ENCODE data around the gene TET3. TPM values are rescaled to one million over a fixed set of nuclear protein-coding genes. Genes with fewer than 3 reads are reported as not detected.
"Not testable (repeated sequence)": the region's sequence is repeated elsewhere in the genome, so short reads cannot be mapped to it uniquely, and the experiment has no call there.

TET3 gene
- total RNA-seq (10 to 100 TPM; 19.9 to 20.5 TPM), polyA plus RNA-seq (0.78 TPM)

GRCh38 chr2:73984203-73984921 is at the start of gene TET3:
Gene TET3, plus strand, starts transcription at chr2:73984910. Its CDS starts 1,494 bp downstream, at chr2:73986404.
- H3K27me3 Mint-ChIP-seq: peaks cover 0 to 1% of the 10 kb centered on the region in 2 donors
- peak within 1 kb of the TSS; percentile 81 to 96 (median 85) for H3K4me3 Mint-ChIP-seq
- CTCF ChIA-PET: interaction anchor here (4.3 kb wide), 1 partner anchor 76 kb away, joined by 18 read pairs; no protein-coding TSS in a partner anchor
- POLR2A ChIA-PET: no interaction called here
- H3K4me1 ChIP-seq (ENCODE audit: insufficient read depth, low read length): peaks cover 78% of the 10 kb centered on the region
- peak in 2 of 5 donors; percentile 64 to 72 for DNase-seq
- no peaks in the 10 kb centered on the region for H3K9me3 Mint-ChIP-seq
- H3K27ac Mint-ChIP-seq: peak within 1 kb of the TSS; percentile 71 to 98 (median 89)
- H3K9me3 ChIP-seq (ENCODE audit: low read length): no peaks in the 10 kb centered on the region
- peak within 1 kb of the TSS; percentile 58 for H3K4me3 ChIP-seq (ENCODE audit: low read length)
- peaks cover 3 to 19% (median 6%) of the 10 kb centered on the region in 3 donors for H3K36me3 Mint-ChIP-seq
- no peaks in the 10 kb centered on the region for H3K27me3 ChIP-seq (ENCODE audit: insufficient read depth, low read length, poor library complexity, severe bottlenecking)
- no peaks in the 10 kb centered on the region for H3K36me3 ChIP-seq (ENCODE audit: insufficient read depth, low read length)
- H3K27ac ChIP-seq (ENCODE audit: low read depth, low read length): peak within 1 kb of the TSS; percentile 57
- peaks cover 66 to 81% (median 80%) of the 10 kb centered on the region in 3 donors for H3K4me1 Mint-ChIP-seq

GRCh38 chr2:73935641-73936040 is 49.1 kb upstream of the TET3 start:
- Mint-ChIP-seq H3K27ac (peak overlapping the region in 1 of 8 donors; percentile 43), H3K27me3 (no peaks in the 10 kb centered on the region), H3K4me1 (peaks cover 80 to 93% (median 91%) of the 10 kb centered on the region in 3 donors), H3K4me3 (no peak overlapping the region), H3K36me3 (peaks cover 0 to 77% (median 26%) of the 10 kb centered on the region in 3 donors), H3K9me3 (no peaks in the 10 kb centered on the region)
- H3K27me3 ChIP-seq (ENCODE audit: insufficient read depth, low read length, poor library complexity, severe bottlenecking): no peaks in the 10 kb centered on the region
- H3K4me1 ChIP-seq (ENCODE audit: insufficient read depth, low read length): peaks cover 57% of the 10 kb centered on the region
- no peaks in the 10 kb centered on the region for H3K9me3 ChIP-seq (ENCODE audit: low read length)
- no peak overlapping the region for H3K27ac ChIP-seq (ENCODE audit: low read depth, low read length)
- no peak overlapping the region for H3K4me3 ChIP-seq (ENCODE audit: low read length)
- ChIA-PET CTCF (interaction anchor here (0.9 kb wide), 1 partner anchor 9 kb away, joined by 3 read pairs; the partner anchor contains the start of gene DGUOK), POLR2A (interaction anchor here (0.5 to 0.7 kb wide), 2 partner anchors 9 to 26 kb away, joined by 3 read pairs; partner anchors contain the start of gene DGUOK)
- no peak for DNase-seq
- H3K36me3 ChIP-seq (ENCODE audit: insufficient read depth, low read length): peaks cover 19% of the 10 kb centered on the region

DNA sequence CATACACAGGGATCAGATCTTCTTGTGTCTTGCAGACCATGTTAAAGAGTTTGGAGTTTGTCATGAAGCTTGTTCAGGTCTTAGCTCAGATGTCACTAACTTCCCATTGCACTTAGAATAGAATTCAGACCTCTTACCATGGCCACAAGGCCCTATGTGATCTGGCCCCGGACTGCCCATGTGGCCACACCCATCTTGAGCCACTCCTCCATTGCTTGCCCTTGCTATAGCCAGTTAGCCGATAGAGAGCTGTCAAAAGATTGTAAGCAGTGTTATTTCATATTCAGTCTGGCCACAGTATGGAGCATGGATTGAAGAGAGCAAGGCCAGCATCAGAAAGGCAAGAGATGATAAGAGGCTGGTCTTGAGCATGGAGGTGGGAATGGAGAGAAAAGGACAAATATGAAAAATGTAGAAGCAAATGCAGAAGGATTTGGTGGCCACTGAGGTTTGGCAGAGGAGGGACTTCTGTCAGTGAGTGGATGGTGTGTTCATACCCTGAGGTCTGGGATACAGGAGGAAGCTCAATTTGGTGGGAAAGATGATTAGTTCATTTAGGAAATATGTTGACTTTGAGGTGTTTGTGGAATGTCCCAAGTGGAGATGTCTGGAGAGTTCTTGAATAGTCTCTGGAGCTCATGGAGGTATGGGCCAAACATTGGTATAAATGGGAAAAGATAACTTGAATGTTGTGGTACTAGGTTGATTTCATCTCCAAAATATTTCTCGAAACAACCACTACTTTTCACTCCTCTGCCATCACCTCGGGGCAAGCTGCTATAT is 47.4 kb upstream of the TET3 start:
- CTCF ChIA-PET: no interaction called here
- Mint-ChIP-seq H3K27me3 (no peaks in the 10 kb centered on the region), H3K9me3 (no peaks in the 10 kb centered on the region), H3K4me1 (peaks cover 75 to 91% (median 90%) of the 10 kb centered on the region in 3 donors), H3K4me3 (peak overlapping the region in 1 of 7 donors; percentile 7), H3K36me3 (peaks cover 0 to 76% (median 22%) of the 10 kb centered on the region in 3 donors), H3K27ac (peak overlapping the region; percentile 7 to 80 (median 48))
- POLR2A ChIA-PET: interaction anchor here (0.9 to 1.0 kb wide), 3 partner anchors 33 to 65 kb away, joined by 3 to 5 read pairs (median 5); no protein-coding TSS in a partner anchor
- Histone ChIP-seq H3K4me1 (ENCODE audit: insufficient read depth, low read length) (peaks cover 42% of the 10 kb centered on the region), H3K27me3 (ENCODE audit: insufficient read depth, low read length, poor library complexity, severe bottlenecking) (no peaks in the 10 kb centered on the region), H3K36me3 (ENCODE audit: insufficient read depth, low read length) (peaks cover 18% of the 10 kb centered on the region), H3K9me3 (ENCODE audit: low read length) (no peaks in the 10 kb centered on the region), H3K27ac (ENCODE audit: low read depth, low read length) (no peak overlapping the region), H3K4me3 (ENCODE audit: low read length) (no peak overlapping the region)
- no peak for DNase-seq

GRCh38 chr2:73937899-73938298 is 46.8 kb upstream of the TET3 start:
- H3K4me3 Mint-ChIP-seq: no peak overlapping the region
- H3K9me3 Mint-ChIP-seq: no peaks in the 10 kb centered on the region
- H3K36me3 Mint-ChIP-seq: peaks cover 0 to 73% (median 22%) of the 10 kb centered on the region in 3 donors
- Histone ChIP-seq H3K4me1 (ENCODE audit: insufficient read depth, low read length) (peaks cover 37% of the 10 kb centered on the region), H3K4me3 (ENCODE audit: low read length) (no peak overlapping the region), H3K36me3 (ENCODE audit: insufficient read depth, low read length) (peaks cover 14% of the 10 kb centered on the region), H3K27ac (ENCODE audit: low read depth, low read length) (no peak overlapping the region), H3K9me3 (ENCODE audit: low read length) (no peaks in the 10 kb centered on the region), H3K27me3 (ENCODE audit: insufficient read depth, low read length, poor library complexity, severe bottlenecking) (no peaks in the 10 kb centered on the region)
- POLR2A ChIA-PET: interaction anchor here (0.9 kb wide), 1 partner anchor 49 kb away, joined by 5 read pairs; no protein-coding TSS in a partner anchor
- H3K4me1 Mint-ChIP-seq: peaks cover 73 to 91% (median 90%) of the 10 kb centered on the region in 3 donors
- no peaks in the 10 kb centered on the region for H3K27me3 Mint-ChIP-seq
- no peak for DNase-seq
- CTCF ChIA-PET: no interaction called here
- H3K27ac Mint-ChIP-seq: peak overlapping the region in 7 of 8 donors; percentile 1 to 80 (median 56)

DNA sequence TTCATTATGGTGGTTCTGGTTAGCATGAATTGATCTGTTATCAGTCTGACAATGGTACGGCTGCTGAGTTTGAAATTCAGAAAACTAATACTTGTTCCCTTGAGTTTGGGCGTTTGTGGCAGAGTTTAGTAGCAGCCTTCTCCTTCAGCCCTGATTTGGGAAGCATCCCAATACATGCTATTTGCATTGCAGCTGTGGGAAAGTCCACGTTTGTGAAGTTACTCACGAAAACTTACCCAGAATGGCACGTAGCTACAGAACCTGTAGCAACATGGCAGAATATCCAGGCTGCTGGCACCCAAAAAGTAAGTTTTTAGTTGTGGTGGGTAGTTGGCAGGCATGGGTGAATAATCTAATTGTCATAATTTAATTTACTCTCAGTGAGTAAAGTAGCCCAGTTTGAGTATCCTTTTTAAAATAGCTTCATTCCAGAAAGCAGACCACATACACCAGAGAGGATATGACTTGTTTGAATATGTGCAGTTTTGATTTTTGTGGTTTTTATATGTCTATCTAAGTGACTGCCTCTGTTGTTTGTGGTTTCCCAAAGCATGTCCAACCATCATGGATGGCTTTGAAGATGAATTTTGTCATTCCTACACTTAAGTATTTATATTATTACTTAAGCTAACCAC is 45.9 kb upstream of the TET3 start:
- Histone ChIP-seq H3K9me3 (ENCODE audit: low read length) (no peaks in the 10 kb centered on the region), H3K27ac (ENCODE audit: low read depth, low read length) (no peak overlapping the region), H3K4me1 (ENCODE audit: insufficient read depth, low read length) (peaks cover 37% of the 10 kb centered on the region), H3K36me3 (ENCODE audit: insufficient read depth, low read length) (peaks cover 14% of the 10 kb centered on the region), H3K4me3 (ENCODE audit: low read length) (no peak overlapping the region), H3K27me3 (ENCODE audit: insufficient read depth, low read length, poor library complexity, severe bottlenecking) (no peaks in the 10 kb centered on the region)
- ChIA-PET POLR2A (interaction anchor here (0.9 kb wide), 1 partner anchor 48 kb away, joined by 5 read pairs; no protein-coding TSS in a partner anchor), CTCF (no interaction called here)
- DNase-seq: peak in 1 of 5 donors; percentile 29
- peak overlapping the region in 7 of 8 donors; percentile 20 to 79 (median 59) for H3K27ac Mint-ChIP-seq
- H3K27me3 Mint-ChIP-seq: no peaks in the 10 kb centered on the region
- H3K4me3 Mint-ChIP-seq: no peak overlapping the region
- peaks cover 72 to 89% (median 83%) of the 10 kb centered on the region in 3 donors for H3K4me1 Mint-ChIP-seq
- peaks cover 0 to 68% (median 17%) of the 10 kb centered on the region in 3 donors for H3K36me3 Mint-ChIP-seq
- H3K9me3 Mint-ChIP-seq: no peaks in the 10 kb centered on the region

DNA sequence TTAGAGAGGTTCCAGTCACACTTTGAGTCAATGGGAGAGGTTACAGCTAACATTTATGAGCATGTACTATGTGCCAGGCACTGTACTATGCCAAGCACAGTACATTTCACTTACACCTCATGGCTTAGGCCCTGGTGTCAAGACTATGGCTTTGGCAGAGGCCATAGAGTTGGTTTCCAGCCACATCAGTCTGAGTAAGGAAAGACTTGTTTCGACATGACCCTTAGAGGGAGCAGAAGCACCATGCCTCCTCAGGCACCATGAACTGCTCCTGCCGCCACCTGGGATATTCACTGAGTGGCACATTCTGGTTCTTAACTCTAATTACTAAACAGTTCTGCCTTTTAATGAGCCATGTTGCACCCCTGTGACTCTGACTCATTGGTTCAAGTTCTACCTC is 45.3 kb upstream of the TET3 start:
- Histone ChIP-seq H3K36me3 (ENCODE audit: insufficient read depth, low read length) (peaks cover 14% of the 10 kb centered on the region), H3K27me3 (ENCODE audit: insufficient read depth, low read length, poor library complexity, severe bottlenecking) (no peaks in the 10 kb centered on the region), H3K4me3 (ENCODE audit: low read length) (no peak overlapping the region), H3K27ac (ENCODE audit: low read depth, low read length) (no peak overlapping the region), H3K9me3 (ENCODE audit: low read length) (no peaks in the 10 kb centered on the region), H3K4me1 (ENCODE audit: insufficient read depth, low read length) (peaks cover 37% of the 10 kb centered on the region)
- CTCF ChIA-PET: no interaction called here
- Mint-ChIP-seq H3K9me3 (no peaks in the 10 kb centered on the region), H3K27ac (peak overlapping the region in 2 of 8 donors; percentile 17 to 67), H3K4me1 (peaks cover 70 to 90% (median 83%) of the 10 kb centered on the region in 3 donors), H3K36me3 (peaks cover 0 to 72% (median 17%) of the 10 kb centered on the region in 3 donors), H3K4me3 (peak overlapping the region in 1 of 7 donors; percentile 9), H3K27me3 (no peaks in the 10 kb centered on the region)
- peak in 1 of 5 donors; percentile 39 for DNase-seq
- POLR2A ChIA-PET: no interaction called here

- H3K4me3 ChIP-seq (ENCODE audit: low read length); H3K27me3 ChIP-seq (ENCODE audit: insufficient read depth, low read length, poor library complexity, severe bottlenecking); DNase-seq; H3K9me3 ChIP-seq (ENCODE audit: low read length); H3K27ac ChIP-seq (ENCODE audit: low read depth, low read length); H3K4me3 Mint-ChIP-seq; POLR2A ChIA-PET; H3K9me3 Mint-ChIP-seq; H3K27me3 Mint-ChIP-seq: not testable (repeated sequence)
- Histone ChIP-seq H3K4me1 (ENCODE audit: insufficient read depth, low read length) (peaks cover 37% of the 10 kb centered on the region), H3K36me3 (ENCODE audit: insufficient read depth, low read length) (peaks cover 13% of the 10 kb centered on the region)
- CTCF ChIA-PET: interaction anchor here (0.9 kb wide), 1 partner anchor 8 kb away, joined by 3 read pairs; no protein-coding TSS in a partner anchor
- H3K4me1 Mint-ChIP-seq: peaks cover 75 to 94% (median 88%) of the 10 kb centered on the region in 3 donors
- H3K27ac Mint-ChIP-seq: peak overlapping the region in 5 of 8 donors; percentile 11 to 41 (median 27)
- H3K36me3 Mint-ChIP-seq: peaks cover 0 to 77% (median 17%) of the 10 kb centered on the region in 3 donors
These were observed 44.6 kb upstream of the TET3 start for GRCh38 chr2:73940066-73940465.
